Natural killer cell (primary cell): ENCODE measurements around the gene SLC6A12. TPM values are rescaled to one million over a fixed set of nuclear protein-coding genes. Genes with fewer than 3 reads are reported as not detected.
A peak's percentile ranks its signal among the peaks of the same experiment; 100 is the strongest.

Source experiments
- ATAC-seq, 3 donors: fragments of 150-1000 bp in 2 of 3; fragments of 200-7000 bp in 1 of 3; cut with Tn5 transposase; 1 replicate in 1 of 3; 2 replicates in 2 of 3; pipeline ENCODE4 v1.10.0; 2021; ENCODE audit warnings: mild to moderate bottlenecking in 2 of 3, moderate library complexity in 2 of 3
- DNase-seq, 2 donors: peaks; one replicate each; pipeline versions ENCODE4 v3.0.0 to v3.0.0-alpha.2; 2013 to 2021; ENCODE audit warnings: mixed read lengths in 1 of 2
- H3K27ac ChIP-seq: one replicate; pipeline ENCODE4 v1.5.1; 2013; ENCODE audit warnings: mild to moderate bottlenecking, low read length
- H3K27me3 ChIP-seq: one replicate; pipeline ENCODE4 v1.6.1; 2013; ENCODE audit warnings: low read length; ENCODE audit not compliant: control insufficient read depth, insufficient read depth
- H3K36me3 ChIP-seq: one replicate; pipeline ENCODE4 v1.6.1; 2013; ENCODE audit warnings: low read length; ENCODE audit not compliant: control insufficient read depth, insufficient read depth
- H3K4me1 ChIP-seq: one replicate; pipeline ENCODE4 v1.6.1; 2013; ENCODE audit warnings: low read length; ENCODE audit not compliant: control insufficient read depth, insufficient read depth
- H3K4me3 ChIP-seq: one replicate; pipeline ENCODE4 v1.5.1; 2013; ENCODE audit warnings: low read length
- H3K9me3 ChIP-seq: one replicate; pipeline ENCODE4 v1.6.1; 2013; ENCODE audit warnings: low read length; ENCODE audit not compliant: control insufficient read depth, insufficient read depth
- H3K27ac Mint-ChIP-seq, 2 donors: one replicate each; pipeline ENCODE4 v1.8.0; 2022; ENCODE audit warnings: mild to moderate bottlenecking in 2 of 2, mixed read lengths in 2 of 2, moderate library complexity in 1 of 2
- H3K27me3 Mint-ChIP-seq, 2 donors: one replicate each; pipeline ENCODE4 v1.8.0; 2022; ENCODE audit warnings: low read depth in 2 of 2, mixed read lengths in 2 of 2
- H3K36me3 Mint-ChIP-seq: one replicate; pipeline ENCODE4 v1.8.0; 2022; ENCODE audit warnings: mixed read lengths
- H3K4me1 Mint-ChIP-seq, 2 donors: one replicate each; pipeline ENCODE4 v1.8.0; 2022; ENCODE audit warnings: mixed read lengths in 2 of 2
- H3K4me3 Mint-ChIP-seq: one replicate; pipeline ENCODE4 v1.8.0; 2022; ENCODE audit warnings: mild to moderate bottlenecking, moderate library complexity, mixed read lengths
- H3K9me3 Mint-ChIP-seq, 2 donors: one replicate each; pipeline ENCODE4 v1.8.0; 2022; ENCODE audit warnings: mixed read lengths in 2 of 2
- WGBS: methylation state at CpG from one replicate; pipeline ENCODE4 v1.1.7; 2013; ENCODE audit warnings: missing lambda C conversion rate; ENCODE audit not compliant: insufficient coverage; 5-methylcytosine and 5-hydroxymethylcytosine counted together
- intact Hi-C: fragments of 100-400 bp; cut with micrococcal nuclease; formaldehyde crosslinking; loops from one replicate; pipeline ENCODE4 v1.14.2; 2022
- total RNA-seq, 4 donors: library from RNA; stranded (reverse); fragments of 120-200 nt in 1 of 4; gene quantifications; one replicate each; pipeline versions ENCODE4 v1.2.3 to v1.2.4, GENCODE V29; 2013 to 2022
- TF ChIP-seq, protein P1 (sequence below): fragments of 200-600 bp; IDR thresholded peaks from one replicate; pipeline ENCODE4 v1.8.0; 2022; ENCODE audit warnings: antibody characterized with exemption

The SLC6A12 gene
- total RNA-seq, 3 donors from 2014 or later (not counting 1 experiment from before 2014, with no cell fraction given) = 0.54 to 0.70 TPM; not detected in 1

- H3K27me3 ChIP-seq = no peaks in the 10 kb centered on the region
- H3K4me1 ChIP-seq = no peaks in the 10 kb centered on the region
- H3K4me3 ChIP-seq = no peak overlapping the region
- H3K27ac ChIP-seq = no peak overlapping the region
- Mint-ChIP-seq H3K4me1 (peaks cover 12 to 18% of the 10 kb centered on the region in 2 donors), H3K27ac (peak overlapping the region in 1 of 2 donors; percentile 72), H3K27me3 (peaks cover 0 to 10% of the 10 kb centered on the region in 2 donors), H3K36me3 (no peaks in the 10 kb centered on the region), H3K9me3 (no peaks in the 10 kb centered on the region), H3K4me3 (peak overlapping the region; percentile 89)
- ATAC-seq (no peak), DNase-seq (no peak)
- H3K9me3 ChIP-seq = no peaks in the 10 kb centered on the region
- 94% methylated on average over 5 of the region's 5 CpGs for WGBS
- intact Hi-C loops = no loop called here
- H3K36me3 ChIP-seq = no peaks in the 10 kb centered on the region
- TF ChIP-seq, protein P1, sequence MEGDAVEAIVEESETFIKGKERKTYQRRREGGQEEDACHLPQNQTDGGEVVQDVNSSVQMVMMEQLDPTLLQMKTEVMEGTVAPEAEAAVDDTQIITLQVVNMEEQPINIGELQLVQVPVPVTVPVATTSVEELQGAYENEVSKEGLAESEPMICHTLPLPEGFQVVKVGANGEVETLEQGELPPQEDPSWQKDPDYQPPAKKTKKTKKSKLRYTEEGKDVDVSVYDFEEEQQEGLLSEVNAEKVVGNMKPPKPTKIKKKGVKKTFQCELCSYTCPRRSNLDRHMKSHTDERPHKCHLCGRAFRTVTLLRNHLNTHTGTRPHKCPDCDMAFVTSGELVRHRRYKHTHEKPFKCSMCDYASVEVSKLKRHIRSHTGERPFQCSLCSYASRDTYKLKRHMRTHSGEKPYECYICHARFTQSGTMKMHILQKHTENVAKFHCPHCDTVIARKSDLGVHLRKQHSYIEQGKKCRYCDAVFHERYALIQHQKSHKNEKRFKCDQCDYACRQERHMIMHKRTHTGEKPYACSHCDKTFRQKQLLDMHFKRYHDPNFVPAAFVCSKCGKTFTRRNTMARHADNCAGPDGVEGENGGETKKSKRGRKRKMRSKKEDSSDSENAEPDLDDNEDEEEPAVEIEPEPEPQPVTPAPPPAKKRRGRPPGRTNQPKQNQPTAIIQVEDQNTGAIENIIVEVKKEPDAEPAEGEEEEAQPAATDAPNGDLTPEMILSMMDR = no peak
Measured at GRCh38 chr12:140162-140561, 73.8 kb downstream of the SLC6A12 start.

Other genes with a start within 250 kb of the SLC6A12 start
- 1 to 10 TPM; 4.4 to 7.1 (median 5.3) TPM for gene IQSEC3, start 147.4 kb downstream of the SLC6A12 start, total RNA-seq
- gene SLC6A13, start 48.7 kb upstream of the SLC6A12 start, total RNA-seq = 1 to 10 TPM in 1 of 3 donors, under 1 TPM in 1, not detected in 1; 0.79 to 2.2 TPM
- gene KDM5A, start 175.2 kb upstream of the SLC6A12 start, total RNA-seq = 100 to 1,000 TPM; 175 to 194 (median 184) TPM
- 10 to 100 TPM; 10.9 to 18.5 (median 15.1) TPM for gene CCDC77, start 187.5 kb upstream of the SLC6A12 start, total RNA-seq
- 1 to 10 TPM in 1 of 3 donors, under 1 TPM in 1, not detected in 1; 0.93 to 4.2 TPM for gene B4GALNT3, start 245.8 kb upstream of the SLC6A12 start, total RNA-seq